ENCODE results near the gene TCF19.
A peak's percentile ranks its signal among the peaks of the same experiment; 100 is the strongest.

TCF19 gene

DNA sequence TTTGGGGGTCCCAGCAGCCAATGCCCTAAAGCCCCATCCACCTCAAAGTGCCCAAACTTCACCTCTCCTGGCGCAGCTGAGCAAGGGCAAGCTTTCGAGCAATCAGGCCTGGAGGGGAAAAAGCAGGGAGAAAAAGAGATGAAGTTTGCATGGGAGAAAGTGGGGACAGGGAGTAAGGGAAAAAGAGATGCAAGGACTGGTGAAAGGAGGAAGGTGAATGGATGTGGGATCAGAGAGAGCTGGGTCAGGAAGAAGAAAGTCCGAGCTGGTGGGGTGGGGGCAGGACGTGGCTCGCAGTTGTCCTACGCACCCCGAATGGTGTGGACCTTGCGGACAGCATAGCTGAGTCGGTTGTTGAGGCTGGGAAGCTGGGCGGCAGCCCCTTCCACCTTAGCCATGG lies 13.0 kb upstream of the TCF19 start:
- no peak overlapping the region for H3K9ac ChIP-seq (ENCODE audit: low read depth, low read length)
- no peaks in the 10 kb centered on the region for H3K27me3 ChIP-seq (ENCODE audit: insufficient read depth, low read length)
- 95% methylated on average over 10 of the region's 10 CpGs for WGBS
- no peak overlapping the region for H3K4me3 ChIP-seq (ENCODE audit: low read length)
- H3K36me3 ChIP-seq (ENCODE audit: insufficient read depth, low read length): peaks cover 57% of the 10 kb centered on the region
- H3K9me3 ChIP-seq (ENCODE audit: insufficient read depth, low read depth, low read length): no peaks in the 10 kb centered on the region
- peaks cover 9% of the 10 kb centered on the region; the same call in 1 of the 2 replicates for H3K4me1 ChIP-seq (ENCODE audit: insufficient read depth, low read length)
- H3K27ac ChIP-seq (ENCODE audit: low read depth, low read length): no peak overlapping the region

DNA sequence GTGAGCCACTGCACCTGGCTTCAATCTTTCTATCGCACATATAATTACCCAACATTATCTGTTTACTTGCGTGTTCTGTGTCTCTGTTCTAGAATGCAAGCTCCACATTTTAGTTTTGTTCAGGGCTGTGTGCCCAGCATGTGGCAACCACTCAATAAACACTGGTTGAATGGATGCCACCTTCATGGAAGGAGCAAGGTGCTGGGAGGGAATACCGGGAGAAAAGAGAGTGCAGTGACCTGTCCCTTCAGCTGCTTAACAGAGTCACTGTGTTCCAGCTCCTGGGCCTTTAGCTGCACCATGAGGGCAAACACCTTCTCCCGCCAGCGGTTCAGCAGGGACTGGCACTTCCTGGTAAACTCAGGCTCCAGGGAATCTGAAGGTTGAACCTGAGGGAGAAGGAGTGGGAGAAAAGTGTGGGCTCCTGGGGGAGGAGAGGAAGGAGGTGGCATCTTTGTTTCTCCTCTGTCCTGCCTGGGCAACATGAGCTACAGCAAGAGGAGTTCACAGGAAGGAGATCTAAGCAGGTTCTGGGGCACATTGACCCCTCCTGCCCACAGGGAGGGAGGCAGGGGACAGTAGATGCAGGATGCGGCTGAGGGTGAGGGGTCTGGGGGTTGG lies 8.5 kb upstream of the TCF19 start:
- Histone ChIP-seq H3K27ac (ENCODE audit: low read depth, low read length) (no peak overlapping the region), H3K9ac (ENCODE audit: low read depth, low read length) (no peak overlapping the region), H3K4me3 (ENCODE audit: low read length) (no peak overlapping the region), H3K36me3 (ENCODE audit: insufficient read depth, low read length) (peaks cover 51% of the 10 kb centered on the region), H3K4me1 (ENCODE audit: insufficient read depth, low read length) (no peaks in the 10 kb centered on the region), H3K9me3 (ENCODE audit: insufficient read depth, low read depth, low read length) (no peaks in the 10 kb centered on the region), H3K27me3 (ENCODE audit: insufficient read depth, low read length) (no peaks in the 10 kb centered on the region)
- WGBS: 96% methylated on average over 6 of the region's 6 CpGs

DNA sequence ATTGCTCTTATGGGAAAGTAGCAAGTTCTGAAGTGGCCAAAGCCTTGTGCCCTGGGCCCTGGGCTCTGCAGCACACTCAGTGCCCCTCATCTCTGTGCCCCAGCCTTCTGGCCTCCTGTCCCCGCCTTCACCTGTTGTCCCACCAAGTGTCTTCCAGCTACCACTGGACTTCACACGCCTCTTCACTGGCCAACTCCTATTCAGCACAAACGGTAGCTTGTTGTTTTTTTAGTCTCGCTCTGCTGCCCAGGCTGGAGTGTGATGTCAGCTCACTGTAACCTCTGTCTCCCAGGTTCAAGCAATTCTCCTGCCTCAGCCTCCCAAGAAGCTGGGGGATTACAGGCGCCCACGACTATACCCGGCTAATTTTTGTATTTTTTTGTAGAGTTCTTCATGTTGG lies 5.6 kb upstream of the TCF19 start:
- Histone ChIP-seq H3K9ac (ENCODE audit: low read depth, low read length) (no peak overlapping the region), H3K36me3 (ENCODE audit: insufficient read depth, low read length) (peaks cover 47% of the 10 kb centered on the region), H3K9me3 (ENCODE audit: insufficient read depth, low read depth, low read length) (no peaks in the 10 kb centered on the region), H3K4me3 (ENCODE audit: low read length) (no peak overlapping the region), H3K4me1 (ENCODE audit: insufficient read depth, low read length) (peaks cover 6% of the 10 kb centered on the region; the same call in 1 of the 2 replicates), H3K27ac (ENCODE audit: low read depth, low read length) (no peak overlapping the region), H3K27me3 (ENCODE audit: insufficient read depth, low read length) (no peaks in the 10 kb centered on the region)
- WGBS: 93% methylated on average over 7 of the region's 7 CpGs

DNA sequence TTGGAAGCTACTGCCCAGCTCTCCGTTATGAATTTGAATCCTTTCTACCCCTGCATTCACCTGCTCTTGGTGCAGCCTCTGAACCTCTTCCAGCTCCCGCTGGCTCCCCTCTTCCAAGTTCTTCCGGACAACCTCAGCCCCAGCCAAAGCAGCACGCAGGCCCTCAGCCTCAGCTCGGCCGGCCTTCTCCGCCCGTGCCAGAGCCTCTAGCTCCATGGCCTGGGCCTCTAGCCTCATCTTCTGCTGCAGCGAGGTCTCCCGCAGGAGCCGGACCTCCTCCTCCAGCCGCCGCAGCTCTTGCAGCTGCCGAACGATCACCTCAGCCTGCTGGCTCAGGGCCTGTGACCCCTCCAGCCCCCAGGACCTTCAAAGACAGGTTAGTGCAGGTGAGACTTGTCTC lies 4.0 kb upstream of the TCF19 start:
- peaks cover 40% of the 10 kb centered on the region for H3K36me3 ChIP-seq (ENCODE audit: insufficient read depth, low read length)
- H3K27me3 ChIP-seq (ENCODE audit: insufficient read depth, low read length): no peaks in the 10 kb centered on the region; the same call in 1 of the 2 replicates
- WGBS: 97% methylated on average over 15 of the region's 15 CpGs
- H3K4me3 ChIP-seq (ENCODE audit: low read length): no peak overlapping the region
- H3K4me1 ChIP-seq (ENCODE audit: insufficient read depth, low read length): peaks cover 6% of the 10 kb centered on the region; the same call in 1 of the 2 replicates
- no peaks in the 10 kb centered on the region for H3K9me3 ChIP-seq (ENCODE audit: insufficient read depth, low read depth, low read length)
- no peak overlapping the region for H3K27ac ChIP-seq (ENCODE audit: low read depth, low read length)
- H3K9ac ChIP-seq (ENCODE audit: low read depth, low read length): no peak overlapping the region

DNA sequence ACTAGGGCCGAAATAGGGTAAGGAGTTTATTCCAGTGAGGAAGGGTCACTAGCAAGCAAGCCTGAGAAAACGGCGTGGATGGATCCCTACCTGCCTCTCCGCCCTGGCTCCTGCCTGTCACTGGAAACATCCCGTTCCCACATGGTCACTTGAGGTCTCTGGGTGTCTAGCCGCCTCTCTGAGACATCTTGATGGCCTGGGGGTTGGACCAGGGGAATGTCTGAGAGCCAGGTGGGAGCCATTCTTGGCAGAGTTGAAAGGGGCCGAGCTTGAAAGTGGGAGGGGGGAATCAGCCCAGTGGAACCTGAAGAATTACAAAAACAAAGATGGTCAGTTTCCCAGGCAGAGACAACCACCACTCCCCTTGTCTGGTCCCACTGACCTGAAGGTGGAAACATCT lies 1.7 kb upstream of the TCF19 start:
- H3K4me3 ChIP-seq (ENCODE audit: low read length): 0 out of 2 replicates have a peak overlapping the region, but pooled peaks have one; percentile 80
- H3K27me3 ChIP-seq (ENCODE audit: insufficient read depth, low read length): peaks cover 4% of the 10 kb centered on the region; the same call in 1 of the 2 replicates
- H3K4me1 ChIP-seq (ENCODE audit: insufficient read depth, low read length): peaks cover 12% of the 10 kb centered on the region; the same call in 1 of the 2 replicates
- no peak overlapping the region for H3K27ac ChIP-seq (ENCODE audit: low read depth, low read length)
- 93% methylated on average over 7 of the region's 7 CpGs for WGBS
- H3K9ac ChIP-seq (ENCODE audit: low read depth, low read length): no peak overlapping the region
- peaks cover 32% of the 10 kb centered on the region for H3K36me3 ChIP-seq (ENCODE audit: insufficient read depth, low read length)
- H3K9me3 ChIP-seq (ENCODE audit: insufficient read depth, low read depth, low read length): no peaks in the 10 kb centered on the region

DNA sequence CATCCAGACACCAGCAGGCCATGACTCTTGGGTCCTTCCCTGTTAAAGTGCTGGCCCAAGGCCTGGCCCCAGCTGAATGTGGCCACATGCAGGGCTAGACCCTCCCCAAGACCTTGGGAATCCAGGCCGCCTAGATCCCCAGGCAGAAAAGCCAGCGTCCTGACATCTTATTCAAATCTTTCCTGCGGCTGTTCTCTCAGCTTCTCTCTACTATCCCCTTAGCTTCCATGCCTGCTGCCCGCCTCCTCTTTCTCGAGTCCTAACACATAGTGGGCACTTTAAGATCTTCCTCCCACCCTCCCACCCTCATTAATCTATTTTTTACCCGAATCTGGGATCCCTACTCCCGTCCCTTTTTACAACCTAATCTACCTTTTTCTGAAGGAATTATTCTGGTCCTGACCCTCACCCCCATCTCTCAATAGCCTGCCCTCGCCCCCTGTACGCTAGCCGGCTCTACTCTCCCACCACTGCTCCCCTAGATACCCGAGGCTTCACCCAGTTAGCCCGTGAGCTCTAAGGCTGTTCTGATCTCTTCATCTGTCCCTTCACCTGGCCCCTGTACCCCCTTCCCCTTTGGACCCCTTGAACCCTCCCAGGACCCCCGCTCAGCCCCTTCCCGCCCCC lies 763 bp upstream of the TCF19 start, which contains the start of gene CCHCR1:
Gene CCHCR1 (minus strand): TSS at position 290 of the 627 bp plus-strand sequence. CDS start 202 bp downstream, at position 88.
- H3K4me1 ChIP-seq (ENCODE audit: insufficient read depth, low read length): peaks cover 12% of the 10 kb centered on the region; the same call in 1 of the 2 replicates
- peak within 1 kb of the TSS; percentile 66 for H3K9ac ChIP-seq (ENCODE audit: low read depth, low read length)
- peaks cover 4% of the 10 kb centered on the region; the same call in 1 of the 2 replicates for H3K27me3 ChIP-seq (ENCODE audit: insufficient read depth, low read length)
- no peaks in the 10 kb centered on the region for H3K9me3 ChIP-seq (ENCODE audit: insufficient read depth, low read depth, low read length)
- 9% methylated on average over 14 of the region's 14 CpGs for WGBS
- H3K36me3 ChIP-seq (ENCODE audit: insufficient read depth, low read length): peaks cover 42% of the 10 kb centered on the region
- H3K4me3 ChIP-seq (ENCODE audit: low read length): peak within 1 kb of the TSS; percentile 80
- H3K27ac ChIP-seq (ENCODE audit: low read depth, low read length): peak within 1 kb of the TSS; percentile 66; the same call in 1 of the 2 replicates

DNA sequence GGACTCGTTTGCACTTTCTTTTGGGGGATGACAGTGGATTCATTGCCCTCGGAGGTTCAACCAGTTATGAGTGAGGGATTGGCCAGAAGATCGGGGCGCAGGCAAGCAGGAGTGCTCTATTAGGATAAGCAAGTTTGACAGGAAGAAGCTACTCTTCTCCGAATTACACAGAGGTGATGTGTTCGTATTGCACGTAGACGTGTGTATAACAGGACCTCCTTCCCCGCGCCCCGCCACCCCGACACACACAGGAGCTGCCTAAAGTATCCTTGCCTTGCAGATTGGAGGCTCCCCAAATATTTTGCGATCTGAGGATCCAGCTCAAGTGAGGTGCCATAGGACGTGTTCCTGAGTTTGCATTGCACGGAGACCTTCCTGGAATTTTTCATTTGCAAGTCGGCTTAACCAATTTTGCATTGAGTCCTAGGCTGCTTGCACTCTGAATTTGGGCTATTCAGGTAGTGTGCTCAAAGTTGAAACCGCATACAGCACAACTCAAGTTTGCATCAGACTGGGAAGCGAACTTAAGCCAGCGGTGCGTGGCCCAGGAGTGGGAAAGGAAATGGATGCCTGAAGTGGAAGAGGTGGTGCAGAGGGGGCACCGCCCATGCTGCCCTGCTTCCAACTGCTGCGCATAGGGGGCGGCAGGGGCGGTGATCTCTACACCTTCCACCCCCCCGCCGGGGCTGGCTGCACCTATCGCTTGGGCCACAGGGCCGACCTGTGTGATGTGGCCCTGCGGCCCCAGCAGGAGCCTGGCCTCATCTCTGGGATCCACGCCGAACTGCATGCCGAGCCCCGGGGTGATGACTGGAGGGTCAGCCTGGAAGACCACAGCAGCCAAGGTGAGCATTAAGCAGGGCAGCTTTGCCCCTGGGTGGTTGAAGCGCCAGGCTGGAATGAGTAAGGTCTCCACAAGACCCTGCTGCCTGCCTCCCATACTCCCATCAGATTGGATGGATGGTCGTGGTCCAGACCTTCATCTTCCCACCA lies 770 bp downstream of the TCF19 start:
- H3K36me3 ChIP-seq (ENCODE audit: insufficient read depth, low read length): peaks cover 53% of the 10 kb centered on the region
- no peaks in the 10 kb centered on the region for H3K9me3 ChIP-seq (ENCODE audit: insufficient read depth, low read depth, low read length)
- H3K9ac ChIP-seq (ENCODE audit: low read depth, low read length): peak overlapping the region; percentile 48; the same call in 1 of the 2 replicates
- peak overlapping the region; percentile 80 for H3K4me3 ChIP-seq (ENCODE audit: low read length)
- no peak overlapping the region; the same call in 1 of the 2 replicates for H3K27ac ChIP-seq (ENCODE audit: low read depth, low read length)
- WGBS: 6% methylated on average over 35 of the region's 35 CpGs
- peaks cover 12% of the 10 kb centered on the region; the same call in 1 of the 2 replicates for H3K4me1 ChIP-seq (ENCODE audit: insufficient read depth, low read length)
- H3K27me3 ChIP-seq (ENCODE audit: insufficient read depth, low read length): peaks cover 4% of the 10 kb centered on the region; the same call in 1 of the 2 replicates

DNA sequence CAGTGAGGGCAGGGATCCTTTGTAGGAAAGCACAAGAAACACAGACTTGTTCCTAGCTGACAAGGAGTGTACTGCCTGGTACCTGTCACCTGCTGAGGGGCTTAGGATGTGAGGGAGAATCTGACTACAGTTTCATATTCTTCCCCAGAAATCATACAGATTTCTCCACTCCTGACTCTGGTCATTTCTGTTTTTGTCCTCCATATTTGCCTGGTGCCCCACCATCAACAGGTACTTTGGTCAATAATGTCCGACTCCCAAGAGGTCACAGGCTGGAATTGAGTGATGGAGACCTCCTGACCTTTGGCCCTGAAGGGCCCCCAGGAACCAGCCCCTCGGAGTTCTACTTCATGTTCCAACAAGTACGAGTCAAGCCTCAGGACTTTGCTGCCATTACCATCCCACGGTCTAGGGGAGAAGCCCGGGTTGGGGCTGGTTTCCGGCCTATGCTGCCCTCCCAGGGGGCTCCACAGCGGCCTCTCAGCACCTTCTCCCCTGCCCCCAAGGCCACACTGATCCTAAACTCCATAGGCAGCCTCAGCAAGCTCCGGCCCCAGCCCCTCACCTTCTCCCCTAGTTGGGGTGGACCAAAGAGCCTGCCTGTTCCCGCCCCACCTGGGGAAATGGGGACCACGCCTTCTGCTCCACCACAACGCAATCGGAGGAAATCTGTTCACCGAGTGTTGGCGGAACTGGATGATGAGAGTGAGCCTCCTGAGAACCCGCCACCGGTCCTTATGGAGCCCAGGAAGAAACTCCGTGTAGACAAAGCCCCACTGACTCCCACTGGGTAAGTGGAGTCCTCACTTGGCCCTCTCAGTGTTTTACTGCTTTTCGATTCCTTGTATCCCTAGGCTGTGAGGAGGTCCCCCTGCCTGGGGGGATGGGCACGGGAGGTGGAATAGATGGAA lies 3.1 kb downstream of the TCF19 start:
- Histone ChIP-seq H3K27me3 (ENCODE audit: insufficient read depth, low read length) (peaks cover 4% of the 10 kb centered on the region; the same call in 1 of the 2 replicates), H3K4me3 (ENCODE audit: low read length) (no peak overlapping the region), H3K9ac (ENCODE audit: low read depth, low read length) (no peak overlapping the region), H3K27ac (ENCODE audit: low read depth, low read length) (peak overlapping the region; percentile 44; the same call in 1 of the 2 replicates), H3K4me1 (ENCODE audit: insufficient read depth, low read length) (peaks cover 19% of the 10 kb centered on the region; the same call in 1 of the 2 replicates), H3K9me3 (ENCODE audit: insufficient read depth, low read depth, low read length) (no peaks in the 10 kb centered on the region), H3K36me3 (ENCODE audit: insufficient read depth, low read length) (peaks cover 51% of the 10 kb centered on the region)
- 88% methylated on average over 19 of the region's 19 CpGs for WGBS

DNA sequence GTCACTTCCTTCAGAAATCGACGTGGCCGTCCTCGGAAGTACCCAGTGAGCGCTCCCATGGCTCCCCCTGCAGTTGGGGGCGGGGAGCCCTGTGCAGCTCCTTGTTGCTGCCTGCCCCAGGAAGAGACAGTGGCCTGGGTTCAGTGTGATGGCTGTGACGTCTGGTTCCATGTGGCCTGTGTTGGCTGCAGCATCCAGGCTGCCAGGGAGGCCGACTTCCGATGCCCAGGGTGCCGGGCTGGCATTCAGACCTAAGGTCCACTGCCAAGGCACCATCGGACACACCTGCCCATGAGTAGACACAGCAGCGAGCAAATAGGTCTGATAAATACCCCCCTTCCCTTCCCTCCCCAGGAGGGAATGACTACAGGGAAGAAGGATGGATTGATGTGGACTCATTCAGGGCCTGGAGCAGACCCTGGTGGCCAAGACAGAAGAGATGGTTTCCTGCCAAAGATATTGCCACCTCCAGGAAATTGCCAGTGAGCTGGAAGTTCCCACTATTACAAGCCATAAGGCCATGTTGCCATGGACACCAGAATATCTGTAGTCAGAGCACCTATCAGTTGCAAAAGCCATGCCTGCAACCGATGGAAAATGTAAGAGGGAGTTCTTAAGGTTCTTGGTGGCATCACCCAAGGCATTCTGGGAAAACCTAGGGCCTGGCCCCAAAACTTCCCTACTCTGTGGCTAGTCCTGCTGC lies 4.2 kb downstream of the TCF19 start:
- H3K4me1 ChIP-seq (ENCODE audit: insufficient read depth, low read length): peaks cover 19% of the 10 kb centered on the region
- H3K4me3 ChIP-seq (ENCODE audit: low read length): no peak overlapping the region
- peaks cover 56% of the 10 kb centered on the region for H3K36me3 ChIP-seq (ENCODE audit: insufficient read depth, low read length)
- no peaks in the 10 kb centered on the region for H3K9me3 ChIP-seq (ENCODE audit: insufficient read depth, low read depth, low read length)
- no peak overlapping the region for H3K9ac ChIP-seq (ENCODE audit: low read depth, low read length)
- 84% methylated on average over 12 of the region's 13 CpGs for WGBS
- H3K27ac ChIP-seq (ENCODE audit: low read depth, low read length): no peak overlapping the region; the same call in 1 of the 2 replicates
- H3K27me3 ChIP-seq (ENCODE audit: insufficient read depth, low read length): peaks cover 4% of the 10 kb centered on the region; the same call in 1 of the 2 replicates
